CD4-positive, alpha-beta T cell (primary cell): ENCODE data around the gene ENTPD2. TPM values are rescaled to one million over a fixed set of nuclear protein-coding genes. Genes with fewer than 3 reads are reported as not detected.

ENCODE experiments used
- ATAC-seq: fragments of 200-7000 bp; cut with Tn5 transposase; one replicate; pipeline ENCODE4 v1.10.0; 2022; ENCODE audit warnings: mild to moderate bottlenecking; ENCODE audit not compliant: poor library complexity
- CTCF ChIA-PET: fragments of 350-600 bp; sonication (Branson Sonifier 250); formaldehyde crosslinking; loops from one replicate; lab custom pipeline; 2021; ENCODE audit warnings: antibody characterized with exemption, inconsistent platforms; lab: Charles Lee
- POLR2A ChIA-PET: fragments of 350-600 bp; sonication (Branson Sonifier 250); formaldehyde crosslinking; loops from one replicate; lab custom pipeline; 2021; ENCODE audit warnings: antibody characterized with exemption, inconsistent platforms; lab: Charles Lee
- DNase-seq, 14 experiments: peaks; one replicate each; pipeline ENCODE4 v3.0.0-alpha.2; 2013 to 2020; ENCODE audit warnings: mixed read lengths in 2 of 14
- H3K27ac ChIP-seq, 2 donors: one replicate each; pipeline versions ENCODE4 v1.5.1 to v1.7.0; 2013; ENCODE audit warnings: low read length in 2 of 2, low read depth in 1 of 2, mild to moderate bottlenecking in 1 of 2
- H3K27me3 ChIP-seq, 2 experiments: 1 replicate in 1 of 2; 2 replicates in 1 of 2; pipeline versions ENCODE4 v1.6.1 to v1.7.0; 2013; ENCODE audit warnings: low read length in 2 of 2, control low read depth in 1 of 2, mild to moderate bottlenecking in 1 of 2, moderate library complexity in 1 of 2; ENCODE audit not compliant: insufficient read depth in 2 of 2, control insufficient read depth in 1 of 2
- H3K36me3 ChIP-seq: one replicate; pipeline ENCODE4 v1.6.1; 2013; ENCODE audit warnings: low read length, control low read depth; ENCODE audit not compliant: insufficient read depth
- H3K4me1 ChIP-seq: one replicate; pipeline ENCODE4 v1.6.1; 2013; ENCODE audit warnings: low read length, control low read depth; ENCODE audit not compliant: insufficient read depth
- H3K4me3 ChIP-seq: one replicate; pipeline ENCODE4 v1.5.1; 2013; ENCODE audit warnings: mild to moderate bottlenecking, low read length, moderate library complexity
- H3K9me3 ChIP-seq, 2 experiments: 1 replicate in 1 of 2; 2 replicates in 1 of 2; pipeline versions ENCODE4 v1.6.1 to v1.7.0; 2013; ENCODE audit warnings: low read length in 2 of 2, mild to moderate bottlenecking in 2 of 2, control low read depth in 1 of 2, moderate library complexity in 1 of 2; ENCODE audit not compliant: control insufficient read depth in 1 of 2, insufficient read depth in 1 of 2
- H3K27ac Mint-ChIP-seq: one replicate; pipeline ENCODE4 v1.8.0; 2020; ENCODE audit warnings: mixed read lengths
- H3K27me3 Mint-ChIP-seq: one replicate; pipeline ENCODE4 v1.8.0; 2021; ENCODE audit warnings: mixed read lengths
- H3K36me3 Mint-ChIP-seq: one replicate; pipeline ENCODE4 v1.8.0; 2021; ENCODE audit warnings: low read depth, mixed read lengths
- H3K4me1 Mint-ChIP-seq: one replicate; pipeline ENCODE4 v1.8.0; 2021; ENCODE audit warnings: low read depth, mixed read lengths
- H3K4me3 Mint-ChIP-seq: one replicate; pipeline ENCODE4 v1.8.0; 2020; ENCODE audit warnings: mild to moderate bottlenecking, mixed read lengths
- H3K9me3 Mint-ChIP-seq: one replicate; pipeline ENCODE4 v1.8.0; 2020; ENCODE audit warnings: mixed read lengths
- intact Hi-C, 2 experiments: fragments of 100-400 bp; cut with DNase I in 1 of 2; cut with micrococcal nuclease in 1 of 2; formaldehyde crosslinking; loops; one replicate each; pipeline versions ENCODE4 v1.15.1 to v1.9.0; 2023 to 2025; cut with DNase I, micrococcal nuclease
- total RNA-seq, 174 experiments: library from RNA in 2 of 174; stranded (reverse) in 2 of 174; gene quantifications; one replicate each; pipeline ENCODE4 v1.2.3 and lab custom pipeline; 2021 to 2026
- TF ChIP-seq, protein P1 (sequence below): fragments of 200-600 bp; IDR thresholded peaks from one replicate; pipeline ENCODE4 v1.8.0; 2022; ENCODE audit warnings: antibody characterized with exemption, mild to moderate bottlenecking

ENTPD2 gene
- total RNA-seq, 2 experiments from 2014 or later = not detected

DNA sequence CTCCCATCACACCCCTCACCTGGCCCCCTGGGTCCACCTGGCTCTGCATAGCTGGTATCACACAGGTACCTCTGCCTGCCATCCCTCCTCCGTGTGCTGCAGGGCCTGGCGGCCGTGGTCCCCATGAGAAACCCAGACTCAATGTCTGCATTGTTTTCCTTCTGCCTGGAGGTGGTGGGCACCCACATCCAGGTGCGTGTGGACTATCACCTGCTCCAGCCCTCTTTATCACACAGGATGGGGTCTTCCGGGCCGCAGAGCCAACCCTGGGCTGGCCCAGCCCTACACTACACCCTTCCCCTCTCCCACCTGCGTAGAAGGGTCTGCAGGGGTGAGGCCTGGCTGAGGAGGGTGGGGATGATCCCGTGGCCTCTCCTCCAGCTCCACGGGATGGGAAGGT is 14.9 kb downstream of the ENTPD2 start:
- Histone ChIP-seq H3K36me3 (no peaks in the 10 kb centered on the region), H3K27me3 (peaks cover 9 to 11% of the 10 kb centered on the region in 2 experiments), H3K9me3 (peaks cover 0 to 6% of the 10 kb centered on the region in 2 experiments), H3K4me1 (peaks cover 24% of the 10 kb centered on the region), H3K4me3 (no peak overlapping the region), H3K27ac (no peak overlapping the region)
- TF ChIP-seq, protein P1, sequence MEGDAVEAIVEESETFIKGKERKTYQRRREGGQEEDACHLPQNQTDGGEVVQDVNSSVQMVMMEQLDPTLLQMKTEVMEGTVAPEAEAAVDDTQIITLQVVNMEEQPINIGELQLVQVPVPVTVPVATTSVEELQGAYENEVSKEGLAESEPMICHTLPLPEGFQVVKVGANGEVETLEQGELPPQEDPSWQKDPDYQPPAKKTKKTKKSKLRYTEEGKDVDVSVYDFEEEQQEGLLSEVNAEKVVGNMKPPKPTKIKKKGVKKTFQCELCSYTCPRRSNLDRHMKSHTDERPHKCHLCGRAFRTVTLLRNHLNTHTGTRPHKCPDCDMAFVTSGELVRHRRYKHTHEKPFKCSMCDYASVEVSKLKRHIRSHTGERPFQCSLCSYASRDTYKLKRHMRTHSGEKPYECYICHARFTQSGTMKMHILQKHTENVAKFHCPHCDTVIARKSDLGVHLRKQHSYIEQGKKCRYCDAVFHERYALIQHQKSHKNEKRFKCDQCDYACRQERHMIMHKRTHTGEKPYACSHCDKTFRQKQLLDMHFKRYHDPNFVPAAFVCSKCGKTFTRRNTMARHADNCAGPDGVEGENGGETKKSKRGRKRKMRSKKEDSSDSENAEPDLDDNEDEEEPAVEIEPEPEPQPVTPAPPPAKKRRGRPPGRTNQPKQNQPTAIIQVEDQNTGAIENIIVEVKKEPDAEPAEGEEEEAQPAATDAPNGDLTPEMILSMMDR = no peak
- ChIA-PET CTCF (interaction anchor here (1.5 kb wide), 1 partner anchor 10 kb away, joined by 3 read pairs; no protein-coding TSS in a partner anchor), POLR2A (no interaction called here)
- Mint-ChIP-seq H3K27me3 (no peaks in the 10 kb centered on the region), H3K27ac (no peak overlapping the region), H3K36me3 (no peaks in the 10 kb centered on the region), H3K9me3 (no peaks in the 10 kb centered on the region), H3K4me3 (no peak overlapping the region), H3K4me1 (peaks cover 12% of the 10 kb centered on the region)
- ATAC-seq = no peak
- intact Hi-C loops = no loop called here
- no peak for DNase-seq

DNA sequence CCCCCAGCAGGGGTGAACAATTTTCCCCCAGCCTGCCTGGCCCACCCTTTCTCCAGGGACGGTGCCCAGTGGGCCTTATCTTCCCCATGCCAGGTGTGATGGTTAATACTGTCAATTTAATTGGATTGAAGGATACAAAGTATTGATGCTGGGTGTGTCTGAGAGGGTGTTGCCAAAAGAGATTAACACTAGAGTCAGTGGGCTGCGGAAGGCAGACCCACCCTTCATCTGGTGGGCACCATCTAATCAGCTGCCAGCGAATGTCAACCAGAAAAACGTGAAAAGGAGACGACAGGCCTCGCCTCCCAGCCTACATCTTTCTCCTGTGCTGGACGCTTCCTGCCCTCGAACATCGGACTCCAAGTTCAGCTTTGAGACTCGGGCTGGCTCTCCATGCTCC is 16.4 kb downstream of the ENTPD2 start:
- intact Hi-C loops = no loop called here
- Mint-ChIP-seq H3K27ac (no peak overlapping the region), H3K4me3 (no peak overlapping the region), H3K27me3 (no peaks in the 10 kb centered on the region), H3K9me3 (no peaks in the 10 kb centered on the region), H3K36me3 (no peaks in the 10 kb centered on the region), H3K4me1 (peaks cover 23% of the 10 kb centered on the region)
- DNase-seq = no peak
- TF ChIP-seq, protein P1 = no peak
- ATAC-seq = no peak
- H3K9me3 ChIP-seq = peaks cover 0 to 4% of the 10 kb centered on the region in 2 experiments
- H3K27ac ChIP-seq = no peak overlapping the region
- H3K4me3 ChIP-seq = no peak overlapping the region
- ChIA-PET CTCF (no interaction called here), POLR2A (no interaction called here)
- peaks cover 0 to 2% of the 10 kb centered on the region in 2 experiments for H3K27me3 ChIP-seq
- H3K36me3 ChIP-seq = no peaks in the 10 kb centered on the region
- H3K4me1 ChIP-seq = peaks cover 26% of the 10 kb centered on the region

DNA sequence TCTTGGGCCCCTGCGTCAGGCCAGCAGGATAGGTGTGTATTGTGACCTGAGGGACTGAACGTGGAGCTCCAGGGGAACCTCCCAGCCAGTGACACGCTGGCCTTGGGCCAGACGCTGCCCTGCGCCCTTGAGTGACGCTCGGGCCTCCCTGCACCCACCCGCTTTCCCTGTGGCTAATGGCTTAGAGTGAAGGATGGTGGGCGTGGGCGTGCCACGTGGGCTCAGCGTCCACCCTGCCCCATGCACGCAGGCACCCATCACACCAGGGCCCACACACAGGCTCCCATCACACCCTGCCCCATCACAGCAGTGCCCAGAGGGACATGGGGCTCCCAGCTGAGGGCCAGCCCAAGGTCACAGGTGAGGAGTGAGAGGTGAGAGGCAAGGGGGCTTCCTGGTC is 16.8 kb downstream of the ENTPD2 start:
- no peak overlapping the region for H3K4me3 Mint-ChIP-seq
- H3K27ac Mint-ChIP-seq = no peak overlapping the region
- Histone ChIP-seq H3K9me3 (peaks cover 0 to 4% of the 10 kb centered on the region in 2 experiments), H3K4me1 (peaks cover 31% of the 10 kb centered on the region), H3K36me3 (no peaks in the 10 kb centered on the region), H3K27ac (no peak overlapping the region), H3K27me3 (peaks cover 0 to 2% of the 10 kb centered on the region in 2 experiments), H3K4me3 (no peak overlapping the region)
- no peaks in the 10 kb centered on the region for H3K36me3 Mint-ChIP-seq
- no peaks in the 10 kb centered on the region for H3K27me3 Mint-ChIP-seq
- DNase-seq (no peak), ATAC-seq (no peak)
- TF ChIP-seq, protein P1 = no peak
- intact Hi-C loops = no loop called here
- POLR2A ChIA-PET = no interaction called here
- peaks cover 27% of the 10 kb centered on the region for H3K4me1 Mint-ChIP-seq
- CTCF ChIA-PET = no interaction called here
- H3K9me3 Mint-ChIP-seq = no peaks in the 10 kb centered on the region
